ENCODE results near the gene OCA2.

Gene OCA2

DNA sequence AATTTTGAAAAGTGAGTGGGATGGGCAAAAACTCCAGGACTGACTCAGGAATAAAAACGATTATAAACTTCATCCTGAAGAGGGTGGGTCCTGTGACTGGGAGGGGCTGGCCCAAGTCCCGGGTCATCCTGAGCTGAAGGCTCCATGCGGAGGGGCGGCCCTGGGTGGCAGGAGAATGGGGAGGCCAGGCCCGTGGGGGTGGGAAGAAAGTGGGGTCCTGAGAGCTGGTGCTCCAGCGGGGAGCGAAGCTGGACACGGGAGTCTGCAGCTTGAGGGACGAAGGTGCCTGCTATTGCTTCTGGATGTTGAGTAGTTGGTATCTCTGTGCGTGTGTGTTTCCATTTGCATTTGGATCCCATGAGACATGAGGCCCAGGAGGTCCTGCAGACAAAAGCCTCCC, 4.7 kb upstream of the OCA2 start:
- no peak overlapping the region for H3K4me3 ChIP-seq (ENCODE audit: low read depth, low read length)
- TF ChIP-seq CTCF (IDR thresholded peaks at IDR 0.05; ENCODE audit: borderline replicate concordance, insufficient read depth, low read depth, low read length) = no peak

- no peak for TF ChIP-seq CTCF (IDR thresholded peaks at IDR 0.05; ENCODE audit: borderline replicate concordance, insufficient read depth, low read depth, low read length)
Measured at GRCh38 chr15:28101983-28102441, 2.9 kb upstream of the OCA2 start.

GRCh38 chr15:28101201-28101600, 2.1 kb upstream of the OCA2 start:
- H3K4me3 ChIP-seq (ENCODE audit: low read depth, low read length) = no peak overlapping the region
- TF ChIP-seq CTCF (IDR thresholded peaks at IDR 0.05; ENCODE audit: borderline replicate concordance, insufficient read depth, low read depth, low read length) = no peak

More at GRCh38 chr15:28101983-28102441, 2.9 kb upstream of the OCA2 start:
- H3K4me3 ChIP-seq (ENCODE audit: low read depth, low read length) = no peak overlapping the region

- no peak for TF ChIP-seq CTCF (IDR thresholded peaks at IDR 0.05; ENCODE audit: borderline replicate concordance, insufficient read depth, low read depth, low read length)
- no peak overlapping the region for H3K4me3 ChIP-seq (ENCODE audit: low read depth, low read length)
Measured at GRCh38 chr15:28100516-28101195, 1.5 kb upstream of the OCA2 start.

DNA sequence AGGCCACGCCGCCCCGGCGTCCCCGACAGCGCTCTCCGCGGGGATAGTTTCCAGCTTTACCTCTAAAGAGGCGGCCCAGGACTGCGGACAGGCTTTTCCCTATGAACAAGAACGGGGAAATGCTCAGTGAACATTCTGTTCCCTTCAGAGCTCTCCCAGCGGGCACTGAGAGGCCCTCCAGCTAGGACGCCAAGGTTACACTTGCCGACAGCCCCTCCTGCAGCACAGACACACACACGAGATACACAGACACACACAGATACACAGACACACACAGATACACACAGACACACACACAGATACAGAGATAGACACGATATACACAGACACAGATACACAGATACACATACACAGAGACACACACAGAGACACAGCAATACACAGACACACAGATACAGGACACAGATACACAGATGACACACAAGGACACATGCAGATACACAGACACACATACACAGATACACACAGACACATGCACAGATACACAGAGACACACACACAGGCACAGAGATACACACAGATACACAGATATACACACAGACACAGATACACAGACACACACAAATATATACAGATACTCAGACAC, 533 bp upstream of the OCA2 start:
- no peak overlapping the region for H3K4me3 ChIP-seq (ENCODE audit: low read depth, low read length)
- no peak for TF ChIP-seq CTCF (IDR thresholded peaks at IDR 0.05; ENCODE audit: borderline replicate concordance, insufficient read depth, low read depth, low read length)

- H3K4me3 ChIP-seq (ENCODE audit: low read depth, low read length) = no peak overlapping the region
- TF ChIP-seq CTCF (IDR thresholded peaks at IDR 0.05; ENCODE audit: borderline replicate concordance, insufficient read depth, low read depth, low read length) = no peak
Measured at GRCh38 chr15:28098360-28098765, 752 bp downstream of the OCA2 start.
